Psoas muscle (tissue), 8 donors: Measurements from ENCODE around the gene IQSEC1. TPM values are rescaled to one million over a fixed set of nuclear protein-coding genes. Genes with fewer than 3 reads are reported as not detected.

ENCODE experiments used
- ATAC-seq, 4 donors: fragments of 200-7000 bp; cut with Tn5 transposase; one replicate each; pipeline ENCODE4 v1.9.1; 2020; ENCODE audit warnings: moderate library complexity in 3 of 4, mild to moderate bottlenecking in 2 of 4
- DNase-seq, 2 donors: peaks; one replicate each; pipeline ENCODE4 v3.0.0-alpha.2; 2020
- H3K27ac ChIP-seq: fragments of 200-600 bp; one replicate; pipeline ENCODE4 v1.8.0; 2022
- H3K27me3 ChIP-seq, 3 donors: fragments of 200-600 bp in 1 of 3; one replicate each; pipeline versions ENCODE4 v1.6.1 to v1.8.0; 2013 to 2022; ENCODE audit warnings: low read length in 2 of 3, mild to moderate bottlenecking in 2 of 3, moderate library complexity in 1 of 3; ENCODE audit not compliant: insufficient read depth in 3 of 3
- H3K36me3 ChIP-seq, 2 donors: fragments of 200-600 bp in 1 of 2; one replicate each; pipeline versions ENCODE4 v1.6.1 to v1.8.0; 2013 to 2022; ENCODE audit warnings: low read depth in 1 of 2, mild to moderate bottlenecking in 1 of 2, moderate library complexity in 1 of 2; ENCODE audit not compliant: insufficient read depth in 1 of 2
- H3K4me1 ChIP-seq: fragments of 200-600 bp; one replicate; pipeline ENCODE4 v1.8.0; 2022
- H3K4me3 ChIP-seq: fragments of 200-600 bp; one replicate; pipeline ENCODE4 v1.8.0; 2022; ENCODE audit warnings: mild to moderate bottlenecking
- H3K9me3 ChIP-seq: fragments of 200-600 bp; one replicate; pipeline ENCODE4 v1.8.0; 2022
- WGBS, 3 donors: extraction: QIAGEN DNeasy Blood & Tissue Kit; methylation state at CpG; one replicate each; pipeline versions ENCODE4 v1.1.6 to v1.1.7; 2013; 5-methylcytosine and 5-hydroxymethylcytosine counted together
- intact Hi-C, 2 donors: fragments of 100-400 bp; cut with DNase I; formaldehyde crosslinking; loops; one replicate each; pipeline versions ENCODE4 v1.11.0 to v1.14.2; 2022
- polyA plus RNA-seq, 3 donors: library from polyadenylated mRNA; stranded (reverse); fragments of 200-250 nt; gene quantifications; one replicate each; pipeline ENCODE4 v1.2.3, GENCODE V29; 2013
- total RNA-seq, 4 donors: library from RNA; stranded (reverse); fragmentation: NEBNext Ultra II Directional in 2 of 4; extraction: Animal tissue kit (Norgen Biotek cat#: 25700) in 2 of 4; gene quantifications; one replicate each; pipeline versions ENCODE4 v1.2.1 to v1.2.4, GENCODE V29; 2021 to 2023
- TF ChIP-seq, protein P1 (sequence below): fragments of 200-600 bp; IDR thresholded peaks from one replicate; pipeline ENCODE4 v1.8.0; 2022; ENCODE audit warnings: antibody characterized with exemption
- donor health status: healthy with polysubstance abuse.
- donor health status: DM: no; HTN: no; CAD: no; lungs with moderate emphysema.
- donor health status: Bipolar disorder and iron deficiency.
- donor health status: healthy.
- donor health status: DM: yes; HTN: yes; CAD: no.
- donor health status: DM: no; HTN: no; CAD: no.
- donor health status: DM: no; HTN: no; CAD: no.
- donor health status: DM: yes; HTN: yes; CAD: no.

Gene IQSEC1
- total and polyA plus RNA-seq, 7 donors = 8.6 to 45.4 (median 28.0) TPM

DNA sequence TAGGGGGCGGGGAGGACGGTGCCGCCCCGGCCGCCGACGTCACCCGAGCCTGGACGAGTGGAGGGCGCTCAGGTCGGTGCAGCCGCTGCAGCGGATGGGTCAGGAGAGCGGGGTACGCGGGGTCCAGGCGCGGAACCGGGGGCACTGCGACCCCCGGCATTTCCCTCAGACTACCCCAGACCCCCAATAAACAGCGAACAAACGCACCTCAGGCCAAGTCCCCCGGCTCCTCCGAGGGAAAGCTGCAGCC, 78.9 kb downstream of the IQSEC1 start:
- H3K4me1 ChIP-seq = peaks cover 17% of the 10 kb centered on the region
- ATAC-seq (peak; percentile 47 to 63 (median 58)), DNase-seq (peak; percentile 63 to 74)
- H3K4me3 ChIP-seq = peak overlapping the region; percentile 72
- TF ChIP-seq, protein P1, sequence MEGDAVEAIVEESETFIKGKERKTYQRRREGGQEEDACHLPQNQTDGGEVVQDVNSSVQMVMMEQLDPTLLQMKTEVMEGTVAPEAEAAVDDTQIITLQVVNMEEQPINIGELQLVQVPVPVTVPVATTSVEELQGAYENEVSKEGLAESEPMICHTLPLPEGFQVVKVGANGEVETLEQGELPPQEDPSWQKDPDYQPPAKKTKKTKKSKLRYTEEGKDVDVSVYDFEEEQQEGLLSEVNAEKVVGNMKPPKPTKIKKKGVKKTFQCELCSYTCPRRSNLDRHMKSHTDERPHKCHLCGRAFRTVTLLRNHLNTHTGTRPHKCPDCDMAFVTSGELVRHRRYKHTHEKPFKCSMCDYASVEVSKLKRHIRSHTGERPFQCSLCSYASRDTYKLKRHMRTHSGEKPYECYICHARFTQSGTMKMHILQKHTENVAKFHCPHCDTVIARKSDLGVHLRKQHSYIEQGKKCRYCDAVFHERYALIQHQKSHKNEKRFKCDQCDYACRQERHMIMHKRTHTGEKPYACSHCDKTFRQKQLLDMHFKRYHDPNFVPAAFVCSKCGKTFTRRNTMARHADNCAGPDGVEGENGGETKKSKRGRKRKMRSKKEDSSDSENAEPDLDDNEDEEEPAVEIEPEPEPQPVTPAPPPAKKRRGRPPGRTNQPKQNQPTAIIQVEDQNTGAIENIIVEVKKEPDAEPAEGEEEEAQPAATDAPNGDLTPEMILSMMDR = no peak
- 0 to 1% (median 1%) methylated on average over 21 to 25 of the region's 25 CpGs for WGBS, 3 donors
- intact Hi-C loops = no loop called here
- no peaks in the 10 kb centered on the region for H3K9me3 ChIP-seq
- H3K27me3 ChIP-seq = no peaks in the 10 kb centered on the region
- H3K27ac ChIP-seq = peak overlapping the region; percentile 91
- H3K36me3 ChIP-seq = no peaks in the 10 kb centered on the region

DNA sequence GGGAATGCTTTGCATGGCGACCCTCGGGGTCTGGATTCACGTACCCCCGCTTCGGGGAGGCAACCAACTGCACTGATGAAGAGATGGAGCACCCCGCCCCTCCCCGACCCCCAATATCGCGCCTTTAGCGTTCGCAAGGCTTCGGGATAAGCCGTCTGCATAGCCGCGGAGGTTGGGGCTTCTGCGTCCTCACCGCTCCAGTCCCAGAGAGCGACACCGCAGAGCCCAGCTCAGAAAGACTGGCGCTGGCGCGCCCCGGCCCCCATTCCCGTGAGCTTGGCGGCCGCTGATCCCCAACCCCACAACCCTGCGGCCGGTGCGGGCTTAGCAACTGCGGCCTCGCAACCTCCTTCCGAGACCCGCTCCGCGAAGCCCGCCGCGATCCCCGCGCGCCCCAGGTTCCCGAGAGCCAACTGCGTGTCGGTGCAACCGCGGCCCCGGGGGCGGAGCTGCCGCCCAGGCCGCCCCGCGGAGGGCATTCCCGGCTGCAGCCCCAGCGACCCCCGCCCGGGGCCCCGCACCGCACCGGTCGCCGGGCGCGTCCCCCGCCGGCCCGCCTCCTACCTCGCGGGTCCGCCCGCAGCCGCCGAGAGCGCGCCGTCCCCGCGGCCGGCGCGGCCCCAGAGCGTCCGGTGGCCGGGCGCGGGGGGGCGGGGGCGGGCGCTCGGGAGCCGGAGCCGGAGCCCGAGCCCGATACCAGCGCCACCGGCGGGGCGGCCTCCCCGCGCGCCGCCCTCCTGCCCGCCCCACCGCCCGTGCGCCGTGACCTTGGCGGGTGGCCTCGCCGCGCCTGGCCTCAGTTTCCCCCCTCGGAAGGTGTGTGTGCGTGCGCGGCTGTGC, 79.5 kb downstream of the IQSEC1 start:
- peak overlapping the region; percentile 91 for H3K27ac ChIP-seq
- ATAC-seq (peak; percentile 0 to 22 (median 10)), DNase-seq (peak; percentile 47 to 74)
- WGBS, 3 donors = 0 to 1% (median 1%) methylated on average over 64 to 114 of the region's 114 CpGs
- no peaks in the 10 kb centered on the region for H3K27me3 ChIP-seq
- H3K4me3 ChIP-seq = peak overlapping the region; percentile 72
- peaks cover 17% of the 10 kb centered on the region for H3K4me1 ChIP-seq
- intact Hi-C loops = no loop called here
- no peaks in the 10 kb centered on the region for H3K9me3 ChIP-seq
- no peaks in the 10 kb centered on the region for H3K36me3 ChIP-seq
- TF ChIP-seq, protein P1 = no peak

DNA sequence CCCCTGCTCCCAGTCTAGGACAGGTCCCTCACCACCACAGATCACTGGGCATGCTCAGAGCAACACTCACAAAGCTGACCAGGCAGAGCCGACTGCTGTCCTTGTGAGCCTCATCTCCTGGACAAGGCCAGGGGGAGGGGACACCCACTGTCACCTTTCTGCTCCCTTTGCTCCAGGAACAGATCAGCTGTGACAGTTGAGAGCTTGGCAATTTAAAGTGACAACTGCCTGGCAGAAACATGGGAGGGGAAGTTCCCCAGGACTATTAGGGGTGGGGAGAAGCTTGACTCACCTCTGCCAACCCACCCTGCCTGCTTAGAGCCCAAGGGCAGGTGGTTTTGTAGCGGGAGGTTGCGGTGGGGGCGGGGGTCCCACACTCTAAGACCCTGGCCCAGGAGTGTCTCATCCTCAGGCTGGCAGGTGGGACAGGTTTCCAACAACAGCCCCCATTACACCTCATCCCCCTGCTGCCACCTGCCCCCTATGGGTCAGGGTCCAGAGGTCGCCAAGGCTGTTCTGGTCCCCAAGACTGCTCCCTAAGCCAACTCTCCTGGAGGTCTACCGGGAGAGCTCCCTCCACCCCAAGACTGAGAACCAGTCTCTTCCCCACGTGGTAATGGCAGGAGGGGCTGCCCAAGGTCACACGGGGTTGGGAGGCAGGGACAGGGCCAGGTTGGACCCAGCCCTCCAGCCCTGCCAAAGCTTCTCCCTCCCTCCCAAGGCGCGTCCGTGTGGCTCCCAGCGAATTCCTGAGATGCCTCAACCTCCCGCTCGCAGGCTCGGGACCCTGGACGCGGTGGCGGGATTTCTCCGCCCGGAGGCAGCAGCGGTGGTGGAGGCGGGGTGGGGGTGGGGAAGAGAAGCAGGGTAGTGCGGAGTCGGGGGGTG, 80.4 kb downstream of the IQSEC1 start:
- ATAC-seq (peak in 3 of 4 donors; percentile 27 to 49 (median 27)), DNase-seq (peak in 1 of 2 donors; percentile 56)
- WGBS, 3 donors = 13 to 14% (median 13%) methylated on average over 20 to 24 of the region's 24 CpGs
- H3K4me1 ChIP-seq = peaks cover 18% of the 10 kb centered on the region
- H3K9me3 ChIP-seq = no peaks in the 10 kb centered on the region
- no peaks in the 10 kb centered on the region for H3K27me3 ChIP-seq
- no peaks in the 10 kb centered on the region for H3K36me3 ChIP-seq
- TF ChIP-seq, protein P1 = no peak
- peak overlapping the region; percentile 83 for H3K27ac ChIP-seq
- intact Hi-C loops = no loop called here
- peak overlapping the region; percentile 72 for H3K4me3 ChIP-seq

DNA sequence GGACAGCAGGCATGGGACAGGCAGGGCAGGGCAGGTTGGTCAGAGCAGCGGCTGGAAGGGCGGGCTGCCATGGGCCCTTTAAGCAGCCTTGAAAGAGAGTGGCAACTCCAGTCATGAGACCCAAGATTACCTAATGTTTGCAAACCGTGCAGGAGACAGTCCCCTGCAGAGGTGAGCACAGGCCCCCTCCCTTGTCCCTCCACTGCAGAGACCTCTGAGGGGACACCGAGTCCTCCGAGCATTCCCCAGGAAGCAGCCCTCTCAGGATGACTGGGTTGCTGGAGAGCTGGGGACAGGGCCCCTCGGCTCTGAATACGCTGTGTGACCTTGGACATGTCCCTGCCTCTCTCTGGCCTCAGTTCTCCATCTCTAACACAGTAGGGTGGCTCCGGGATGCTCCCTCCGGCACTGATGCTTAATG, 81.4 kb downstream of the IQSEC1 start:
- Histone ChIP-seq H3K9me3 (no peaks in the 10 kb centered on the region), H3K4me1 (peaks cover 24% of the 10 kb centered on the region), H3K27ac (no peak overlapping the region), H3K4me3 (no peak overlapping the region), H3K36me3 (no peaks in the 10 kb centered on the region), H3K27me3 (no peaks in the 10 kb centered on the region)
- WGBS, 3 donors = 77 to 86% (median 82%) methylated on average over 9 of the region's 9 CpGs
- ATAC-seq (no peak), DNase-seq (peak in 1 of 2 donors; percentile 49)
- intact Hi-C loops = no loop called here
- TF ChIP-seq, protein P1 = no peak
